Measurements from ENCODE around the gene GPC6.

GPC6 gene

GRCh38 chr13:94384231-94384905 lies 1157.8 kb downstream of the GPC6 start:
- H3K36me3 ChIP-seq (replicated peaks), result no peaks in the 10 kb centered on the region
- DNase-seq (ENCODE audit: low spot score in 2 of 2), result no peak
- H3K9me3 ChIP-seq, result no peaks in the 10 kb centered on the region
- no peaks in the 10 kb centered on the region for H3K4me1 ChIP-seq
- in situ Hi-C loops (cut with MboI; ENCODE audit: low sequenced_read_pairs), result no loop called here
- H3K27me3 ChIP-seq (ENCODE audit: low read depth), result no peaks in the 10 kb centered on the region; the same call in 1 of the 2 replicates
- no peak overlapping the region for H3K4me3 ChIP-seq

GRCh38 chr13:94387047-94387446 lies 1160.4 kb downstream of the GPC6 start:
- no peaks in the 10 kb centered on the region; the same call in 1 of the 2 replicates for H3K27me3 ChIP-seq (ENCODE audit: low read depth)
- H3K4me1 ChIP-seq, result no peaks in the 10 kb centered on the region
- in situ Hi-C loops (cut with MboI; ENCODE audit: low sequenced_read_pairs), result no loop called here
- no peaks in the 10 kb centered on the region for H3K36me3 ChIP-seq (replicated peaks)
- no peaks in the 10 kb centered on the region for H3K9me3 ChIP-seq
- DNase-seq (ENCODE audit: low spot score in 2 of 2), result no peak
- no peak overlapping the region for H3K4me3 ChIP-seq

GRCh38 chr13:94389604-94390351 lies 1163.2 kb downstream of the GPC6 start:
- no peak for DNase-seq (ENCODE audit: low spot score in 2 of 2)
- Histone ChIP-seq H3K4me3 (no peak overlapping the region), H3K36me3 (replicated peaks) (no peaks in the 10 kb centered on the region), H3K27me3 (ENCODE audit: low read depth) (no peaks in the 10 kb centered on the region), H3K9me3 (no peaks in the 10 kb centered on the region), H3K4me1 (no peaks in the 10 kb centered on the region)
- in situ Hi-C loops (cut with MboI; ENCODE audit: low sequenced_read_pairs), result no loop called here

- Histone ChIP-seq H3K4me3 (no peak overlapping the region), H3K36me3 (replicated peaks) (no peaks in the 10 kb centered on the region), H3K27me3 (ENCODE audit: low read depth) (no peaks in the 10 kb centered on the region), H3K9me3 (no peaks in the 10 kb centered on the region), H3K4me1 (no peaks in the 10 kb centered on the region)
- in situ Hi-C loops (cut with MboI; ENCODE audit: low sequenced_read_pairs), result no loop called here
- no peak for DNase-seq (ENCODE audit: low spot score in 2 of 2)
Observed at GRCh38 chr13:94390881-94391280, 1164.3 kb downstream of the GPC6 start.

- DNase-seq (ENCODE audit: low spot score in 2 of 2), result no peak
- H3K9me3 ChIP-seq, result no peaks in the 10 kb centered on the region
- in situ Hi-C loops (cut with MboI; ENCODE audit: low sequenced_read_pairs), result no loop called here
Observed at GRCh38 chr13:94394723-94395122, 1168.1 kb downstream of the GPC6 start.

GRCh38 chr13:94395860-94396259 lies 1169.3 kb downstream of the GPC6 start:
- DNase-seq (ENCODE audit: low spot score in 2 of 2), result no peak
- in situ Hi-C loops (cut with MboI; ENCODE audit: low sequenced_read_pairs), result no loop called here
- H3K4me1 ChIP-seq, result no peaks in the 10 kb centered on the region
- H3K9me3 ChIP-seq, result no peaks in the 10 kb centered on the region
- no peaks in the 10 kb centered on the region for H3K27me3 ChIP-seq (ENCODE audit: low read depth)
- no peaks in the 10 kb centered on the region for H3K36me3 ChIP-seq (replicated peaks)
- no peak overlapping the region for H3K4me3 ChIP-seq

More at GRCh38 chr13:94394723-94395122, 1168.1 kb downstream of the GPC6 start:
- Histone ChIP-seq H3K4me1 (no peaks in the 10 kb centered on the region), H3K27me3 (ENCODE audit: low read depth) (no peaks in the 10 kb centered on the region), H3K36me3 (replicated peaks) (no peaks in the 10 kb centered on the region), H3K4me3 (no peak overlapping the region)

- DNase-seq (ENCODE audit: low spot score in 2 of 2), result no peak
Observed at GRCh38 chr13:94399812-94400211, 1173.2 kb downstream of the GPC6 start.

GRCh38 chr13:94400874-94401273 lies 1174.3 kb downstream of the GPC6 start:
- Histone ChIP-seq H3K9me3 (no peaks in the 10 kb centered on the region), H3K36me3 (replicated peaks) (no peaks in the 10 kb centered on the region), H3K4me3 (no peak overlapping the region), H3K4me1 (no peaks in the 10 kb centered on the region), H3K27me3 (ENCODE audit: low read depth) (no peaks in the 10 kb centered on the region)
- no peak for DNase-seq (ENCODE audit: low spot score in 2 of 2)
- in situ Hi-C loops (cut with MboI; ENCODE audit: low sequenced_read_pairs), result no loop called here

More at GRCh38 chr13:94399812-94400211, 1173.2 kb downstream of the GPC6 start:
- no peak overlapping the region for H3K4me3 ChIP-seq
- H3K27me3 ChIP-seq (ENCODE audit: low read depth), result no peaks in the 10 kb centered on the region
- H3K9me3 ChIP-seq, result no peaks in the 10 kb centered on the region
- no peaks in the 10 kb centered on the region for H3K36me3 ChIP-seq (replicated peaks)
- in situ Hi-C loops (cut with MboI; ENCODE audit: low sequenced_read_pairs), result no loop called here
- no peaks in the 10 kb centered on the region for H3K4me1 ChIP-seq

GRCh38 chr13:94408314-94409036 lies 1181.9 kb downstream of the GPC6 start:
- H3K9me3 ChIP-seq, result no peaks in the 10 kb centered on the region
- no peaks in the 10 kb centered on the region for H3K4me1 ChIP-seq
- in situ Hi-C loops (cut with MboI; ENCODE audit: low sequenced_read_pairs), result no loop called here
- no peaks in the 10 kb centered on the region for H3K27me3 ChIP-seq (ENCODE audit: low read depth)
- no peak for DNase-seq (ENCODE audit: low spot score in 2 of 2)
- no peak overlapping the region for H3K4me3 ChIP-seq
- H3K36me3 ChIP-seq (replicated peaks), result no peaks in the 10 kb centered on the region

- Histone ChIP-seq H3K9me3 (no peaks in the 10 kb centered on the region), H3K27me3 (ENCODE audit: low read depth) (no peaks in the 10 kb centered on the region), H3K36me3 (replicated peaks) (no peaks in the 10 kb centered on the region), H3K4me3 (no peak overlapping the region), H3K4me1 (no peaks in the 10 kb centered on the region)
- no peak for DNase-seq (ENCODE audit: low spot score in 2 of 2)
- in situ Hi-C loops (cut with MboI; ENCODE audit: low sequenced_read_pairs), result no loop called here
Observed at GRCh38 chr13:94411747-94412146, 1185.1 kb downstream of the GPC6 start.

- Histone ChIP-seq H3K4me3 (no peak overlapping the region), H3K4me1 (no peaks in the 10 kb centered on the region), H3K27me3 (ENCODE audit: low read depth) (no peaks in the 10 kb centered on the region), H3K36me3 (replicated peaks) (no peaks in the 10 kb centered on the region), H3K9me3 (no peaks in the 10 kb centered on the region)
- DNase-seq (ENCODE audit: low spot score in 2 of 2), result no peak
- in situ Hi-C loops (cut with MboI; ENCODE audit: low sequenced_read_pairs), result no loop called here
Observed at GRCh38 chr13:94412870-94413597, 1186.4 kb downstream of the GPC6 start.

- H3K4me3 ChIP-seq, result no peak overlapping the region
- no peaks in the 10 kb centered on the region for H3K36me3 ChIP-seq (replicated peaks)
- no peaks in the 10 kb centered on the region for H3K27me3 ChIP-seq (ENCODE audit: low read depth)
- in situ Hi-C loops (cut with MboI; ENCODE audit: low sequenced_read_pairs), result no loop called here
- no peak for DNase-seq (ENCODE audit: low spot score in 2 of 2)
- no peaks in the 10 kb centered on the region for H3K4me1 ChIP-seq
- no peaks in the 10 kb centered on the region for H3K9me3 ChIP-seq
Observed at GRCh38 chr13:94413598-94413944, 1187.0 kb downstream of the GPC6 start.

GRCh38 chr13:94414141-94414540 lies 1187.5 kb downstream of the GPC6 start:
- no peaks in the 10 kb centered on the region for H3K9me3 ChIP-seq
- H3K4me1 ChIP-seq, result no peaks in the 10 kb centered on the region
- in situ Hi-C loops (cut with MboI; ENCODE audit: low sequenced_read_pairs), result no loop called here
- no peaks in the 10 kb centered on the region for H3K27me3 ChIP-seq (ENCODE audit: low read depth)
- no peak overlapping the region for H3K4me3 ChIP-seq
- H3K36me3 ChIP-seq (replicated peaks), result no peaks in the 10 kb centered on the region
- no peak for DNase-seq (ENCODE audit: low spot score in 2 of 2)

Measured in HAP-1 (cell line).